ENCODE data around the gene GPR33.
A peak's percentile ranks its signal among the peaks of the same experiment; 100 is the strongest.
"Not testable (repeated sequence)": the region's sequence is repeated elsewhere in the genome, so short reads cannot be mapped to it uniquely, and the experiment has no call there.

The GPR33 gene

GRCh38 chr14:31440280-31440679, 47.6 kb downstream of the GPR33 start:
- ATAC-seq: no peak
- TF ChIP-seq RARB (CRISPR knock-in tag; IDR thresholded peaks at IDR 0.05) (no peak), PATZ1 (CRISPR knock-in tag; IDR thresholded peaks at IDR 0.05; ENCODE audit: borderline replicate concordance) (no peak), TCF4 (CRISPR knock-in tag; IDR thresholded peaks at IDR 0.05; ENCODE audit: borderline replicate concordance) (no peak), CSDC2 (CRISPR knock-in tag; IDR thresholded peaks at IDR 0.05) (no peak), ESRRG (CRISPR knock-in tag; IDR thresholded peaks at IDR 0.05) (no peak), SNAI2 (CRISPR knock-in tag; IDR thresholded peaks at IDR 0.05) (no peak)

- no peak for ATAC-seq
Observed at GRCh38 chr14:31439561-31439960, 48.3 kb downstream of the GPR33 start.

GRCh38 chr14:31437045-31437691, 50.7 kb downstream of the GPR33 start:
- not testable (repeated sequence) for ATAC-seq

More at GRCh38 chr14:31439561-31439960, 48.3 kb downstream of the GPR33 start:
- no peak for TF ChIP-seq GLIS3 (CRISPR knock-in tag; IDR thresholded peaks at IDR 0.05)
- TF ChIP-seq POU6F1 (CRISPR knock-in tag; IDR thresholded peaks at IDR 0.05; ENCODE audit: borderline replicate concordance, low read depth): no peak
- no peak for TF ChIP-seq TSHZ2 (CRISPR knock-in tag; IDR thresholded peaks at IDR 0.05)
- no peak for TF ChIP-seq BACH2 (CRISPR knock-in tag; IDR thresholded peaks at IDR 0.05; ENCODE audit: borderline replicate concordance)
- no peak for TF ChIP-seq RARB (CRISPR knock-in tag; IDR thresholded peaks at IDR 0.05)
- no peak for TF ChIP-seq PATZ1 (CRISPR knock-in tag; IDR thresholded peaks at IDR 0.05; ENCODE audit: borderline replicate concordance)
- no peak for TF ChIP-seq ZFP30 (CRISPR knock-in tag; IDR thresholded peaks at IDR 0.05)
- TF ChIP-seq ESRRG (CRISPR knock-in tag; IDR thresholded peaks at IDR 0.05): no peak
- no peak for TF ChIP-seq ARNTL (CRISPR knock-in tag; IDR thresholded peaks at IDR 0.05; ENCODE audit: borderline replicate concordance, low read depth)
- no peak for TF ChIP-seq ZNF70 (CRISPR knock-in tag; IDR thresholded peaks at IDR 0.05)
- no peak for TF ChIP-seq ZFP3 (CRISPR knock-in tag; IDR thresholded peaks at IDR 0.05)

GRCh38 chr14:31435276-31435675, 52.6 kb downstream of the GPR33 start:
- peak; percentile 77 for ATAC-seq
- TF ChIP-seq ESRRG (CRISPR knock-in tag; IDR thresholded peaks at IDR 0.05) (no peak), SNAI2 (CRISPR knock-in tag; IDR thresholded peaks at IDR 0.05) (peak; percentile 68; the same call in 1 of the 2 replicates), CSDC2 (CRISPR knock-in tag; IDR thresholded peaks at IDR 0.05) (no peak), ZNF8 (CRISPR knock-in tag; IDR thresholded peaks at IDR 0.05) (no peak), ZNF565 (CRISPR knock-in tag; conservative IDR thresholded peaks at IDR 0.05; ENCODE audit: low read depth) (no peak), CREB5 (CRISPR knock-in tag; IDR thresholded peaks at IDR 0.05; ENCODE audit: low read depth) (peak; percentile 82), ISL1 (CRISPR knock-in tag; IDR thresholded peaks at IDR 0.05) (peak; percentile 97), ZFP3 (CRISPR knock-in tag; IDR thresholded peaks at IDR 0.05) (peak; percentile 18; the same call in 1 of the 2 replicates), ZC3H10 (CRISPR knock-in tag; IDR thresholded peaks at IDR 0.05) (no peak), TSHZ2 (CRISPR knock-in tag; IDR thresholded peaks at IDR 0.05) (no peak), GLIS3 (CRISPR knock-in tag; IDR thresholded peaks at IDR 0.05) (no peak), RARB (CRISPR knock-in tag; IDR thresholded peaks at IDR 0.05) (no peak), PPARA (CRISPR knock-in tag; IDR thresholded peaks at IDR 0.05; ENCODE audit: borderline replicate concordance) (no peak), PATZ1 (CRISPR knock-in tag; IDR thresholded peaks at IDR 0.05; ENCODE audit: borderline replicate concordance) (no peak; the same call in 1 of the 2 replicates)

Measured in SK-N-SH treated with all-trans-retinoic acid at 6 μM for 48 hours (cell line).